ENCODE measurements around the gene CNPY1. TPM values are rescaled to one million over a fixed set of nuclear protein-coding genes. Genes with fewer than 3 reads are reported as not detected.

The CNPY1 gene
- total and polyA plus RNA-seq, 4 donors: not detected

- H3K27me3 ChIP-seq (ENCODE audit: control insufficient read depth in 4 of 4, insufficient read depth in 4 of 4, low read length in 3 of 4): peaks cover 14 to 55% (median 31%) of the 10 kb centered on the region in 4 donors
- DNase-seq (ENCODE audit: low spot score): no peak
- H3K4me3 ChIP-seq (ENCODE audit: low read depth in 1 of 3, low read length in 3 of 3): peak overlapping the region in 1 of 3 donors; percentile 49
- H3K9ac ChIP-seq (ENCODE audit: low read depth in 1 of 2, low read length in 2 of 2): no peak overlapping the region
- peaks cover 0 to 1% (median 0%) of the 10 kb centered on the region in 4 donors for H3K36me3 ChIP-seq (ENCODE audit: control insufficient read depth in 4 of 4, insufficient read depth in 3 of 4, low read depth in 1 of 4, low read length in 3 of 4)
- peaks cover 14 to 26% (median 18%) of the 10 kb centered on the region in 4 donors for H3K4me1 ChIP-seq (ENCODE audit: control insufficient read depth in 4 of 4, insufficient read depth in 4 of 4, low read length in 3 of 4)
- WGBS: 4% methylated on average over 68 of the region's 68 CpGs
- TF ChIP-seq FOXA2 (IDR thresholded peaks at IDR 0.05) (no peak), EGR1 (IDR thresholded peaks at IDR 0.05; ENCODE audit: low read depth in 2 of 2) (no peak), FOXA1 (IDR thresholded peaks at IDR 0.05) (no peak), ATF3 (IDR thresholded peaks at IDR 0.05) (no peak), CTCF (IDR thresholded peaks at IDR 0.05; ENCODE audit: low read depth, low read length, missing input control) (no peak), RAD21 (IDR thresholded peaks at IDR 0.05) (no peak), TAF1 (conservative IDR thresholded peaks at IDR 0.05) (no peak), MAX (IDR thresholded peaks at IDR 0.05) (no peak), YY1 (IDR thresholded peaks at IDR 0.05) (no peak), RXRA (IDR thresholded peaks at IDR 0.05) (no peak), SP1 (IDR thresholded peaks at IDR 0.05) (no peak), GABPA (IDR thresholded peaks at IDR 0.05 in 1 of 2, conservative IDR thresholded peaks at IDR 0.05 in 1 of 2) (no peak), HNF4A (conservative IDR thresholded peaks at IDR 0.05) (no peak), REST (IDR thresholded peaks at IDR 0.05) (no peak), HNF4G (IDR thresholded peaks at IDR 0.05) (no peak), JUND (IDR thresholded peaks at IDR 0.05) (no peak), NR2F2 (IDR thresholded peaks at IDR 0.05) (no peak)
- TF ChIP-seq, protein P1, sequence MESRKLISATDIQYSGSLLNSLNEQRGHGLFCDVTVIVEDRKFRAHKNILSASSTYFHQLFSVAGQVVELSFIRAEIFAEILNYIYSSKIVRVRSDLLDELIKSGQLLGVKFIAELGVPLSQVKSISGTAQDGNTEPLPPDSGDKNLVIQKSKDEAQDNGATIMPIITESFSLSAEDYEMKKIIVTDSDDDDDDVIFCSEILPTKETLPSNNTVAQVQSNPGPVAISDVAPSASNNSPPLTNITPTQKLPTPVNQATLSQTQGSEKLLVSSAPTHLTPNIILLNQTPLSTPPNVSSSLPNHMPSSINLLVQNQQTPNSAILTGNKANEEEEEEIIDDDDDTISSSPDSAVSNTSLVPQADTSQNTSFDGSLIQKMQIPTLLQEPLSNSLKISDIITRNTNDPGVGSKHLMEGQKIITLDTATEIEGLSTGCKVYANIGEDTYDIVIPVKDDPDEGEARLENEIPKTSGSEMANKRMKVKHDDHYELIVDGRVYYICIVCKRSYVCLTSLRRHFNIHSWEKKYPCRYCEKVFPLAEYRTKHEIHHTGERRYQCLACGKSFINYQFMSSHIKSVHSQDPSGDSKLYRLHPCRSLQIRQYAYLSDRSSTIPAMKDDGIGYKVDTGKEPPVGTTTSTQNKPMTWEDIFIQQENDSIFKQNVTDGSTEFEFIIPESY (IDR thresholded peaks at IDR 0.05): no peak
- no peak overlapping the region for H3K27ac ChIP-seq (ENCODE audit: low read depth in 1 of 2, low read length in 2 of 2)
- H3K9me3 ChIP-seq (ENCODE audit: control insufficient read depth in 4 of 4, low read length in 3 of 4): no peaks in the 10 kb centered on the region
Observed at GRCh38 chr7:155458878-155459699, 87.3 kb downstream of the CNPY1 start.
